ENCODE measurements around the gene DEGS1. TPM values are rescaled to one million over a fixed set of nuclear protein-coding genes. Genes with fewer than 3 reads are reported as not detected.

DEGS1 gene
- total and polyA plus RNA-seq, 2 of the 4 experiments (the other 2 are of a cell fraction), result 54.8 to 109 TPM

DNA sequence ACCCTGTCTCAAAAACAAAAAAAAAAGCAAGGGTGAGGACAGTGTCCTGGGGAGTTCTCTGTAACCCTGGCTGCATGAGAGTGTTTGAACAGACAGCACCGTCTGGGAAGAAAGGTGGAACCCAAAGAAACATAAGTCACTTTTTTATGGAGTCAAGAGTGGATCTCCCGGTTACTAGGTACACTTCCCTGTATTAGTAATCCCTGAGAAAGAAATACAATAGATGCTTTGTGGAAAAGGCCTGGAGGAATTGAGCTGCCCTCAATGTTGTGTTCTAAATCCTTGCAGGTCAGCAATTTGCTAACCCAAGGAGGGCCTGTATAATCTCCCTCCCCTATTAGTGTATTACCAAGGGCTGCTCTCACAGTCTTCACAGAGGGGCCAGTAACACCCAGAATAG, 16.6 kb downstream of the DEGS1 start:
- ATAC-seq (ENCODE audit: low read depth), result no peak
- H2AFZ ChIP-seq (replicated peaks; ENCODE audit: low read length, poor library complexity), result no peak overlapping the region

More for the DNA sequence above, 16.6 kb downstream of the DEGS1 start:
- ChIA-PET CTCF (no interaction called here), POLR2A (ENCODE audit: unreplicated experiment) (no interaction called here)
- 0 out of 2 replicates have a peak, but pooled peaks cover 3% of the 10 kb centered on the region for H3K36me3 ChIP-seq (ENCODE audit: control insufficient read depth, insufficient read depth, low read length)
- H3K14ac ChIP-seq (replicated peaks; ENCODE audit: low read depth, low read length), result no peak overlapping the region
- H3K4me3 ChIP-seq (ENCODE audit: insufficient read depth, low read depth, low read length), result no peak overlapping the region
- H4K20me1 ChIP-seq (ENCODE audit: insufficient read depth, low read length), result no peaks in the 10 kb centered on the region
- H3K79me1 ChIP-seq (ENCODE audit: low read depth in 1 of 2, low read length in 2 of 2), result peaks cover under 1 to 13% of the 10 kb centered on the region in 2 experiments; a peak in 3 of 4 replicates
- H3K4me2 ChIP-seq (ENCODE audit: low read depth, low read length), result no peak overlapping the region
- H2BK5ac ChIP-seq (ENCODE audit: low read depth, low read length, poor library complexity, severe bottlenecking), result no peak overlapping the region
- no peak overlapping the region for H3K27ac ChIP-seq (ENCODE audit: insufficient read depth, low read length)
- no peak overlapping the region for H2BK120ac ChIP-seq (ENCODE audit: low read depth, low read length)
- H3K9ac ChIP-seq (ENCODE audit: low read depth, low read length), result no peak overlapping the region
- TF ChIP-seq RFX5 (IDR thresholded peaks at IDR 0.05; ENCODE audit: low read depth, low read length), result no peak
- TF ChIP-seq POLR2A (IDR thresholded peaks at IDR 0.05; ENCODE audit: low read depth, low read length), result no peak
- no peak for TF ChIP-seq MAZ (IDR thresholded peaks at IDR 0.05; ENCODE audit: borderline replicate concordance, low read depth, low read length)
- no peak for TF ChIP-seq NFE2L2 (IDR thresholded peaks at IDR 0.05; ENCODE audit: low read depth, low read length)
- TF ChIP-seq RCOR1 (IDR thresholded peaks at IDR 0.05; ENCODE audit: insufficient replicate concordance, low read length), result no peak
- no peak for TF ChIP-seq FOS (IDR thresholded peaks at IDR 0.05; ENCODE audit: low read depth, low read length)
- TF ChIP-seq SMC3 (IDR thresholded peaks at IDR 0.05; ENCODE audit: low read depth, low read length), result no peak
- TF ChIP-seq, protein P1, sequence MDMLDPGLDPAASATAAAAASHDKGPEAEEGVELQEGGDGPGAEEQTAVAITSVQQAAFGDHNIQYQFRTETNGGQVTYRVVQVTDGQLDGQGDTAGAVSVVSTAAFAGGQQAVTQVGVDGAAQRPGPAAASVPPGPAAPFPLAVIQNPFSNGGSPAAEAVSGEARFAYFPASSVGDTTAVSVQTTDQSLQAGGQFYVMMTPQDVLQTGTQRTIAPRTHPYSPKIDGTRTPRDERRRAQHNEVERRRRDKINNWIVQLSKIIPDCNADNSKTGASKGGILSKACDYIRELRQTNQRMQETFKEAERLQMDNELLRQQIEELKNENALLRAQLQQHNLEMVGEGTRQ (IDR thresholded peaks at IDR 0.05; ENCODE audit: low read depth, low read length), result no peak
- H4K5ac ChIP-seq (ENCODE audit: low read depth, low read length), result no peak overlapping the region
- no peak overlapping the region for H3K23ac ChIP-seq (ENCODE audit: low read depth, low read length)
- no peaks in the 10 kb centered on the region for H3K9me3 ChIP-seq (ENCODE audit: control insufficient read depth, insufficient read depth, low read length)
- no peak overlapping the region for H2AK5ac ChIP-seq (ENCODE audit: low read depth, low read length)
- H2AK9ac ChIP-seq (replicated peaks; ENCODE audit: low read depth, low read length, poor library complexity), result no peak overlapping the region
- dilution Hi-C loops (cut with HindIII; ENCODE audit: low sequenced_read_pairs, unreplicated experiment) (no loop called here), in situ Hi-C loops (cut with MboI; ENCODE audit: low sequenced_read_pairs) (no loop called here), intact Hi-C loops (cut with micrococcal nuclease) (no loop called here)
- DNase-seq, result no peak
- peaks cover 6% of the 10 kb centered on the region; the same call in 1 of the 2 replicates for H3K9me1 ChIP-seq (ENCODE audit: insufficient read depth, low read length)
- H3K4ac ChIP-seq (ENCODE audit: low read depth, low read length), result no peak overlapping the region
- no peak overlapping the region for H4K8ac ChIP-seq (ENCODE audit: low read depth in 2 of 2, low read length in 2 of 2)
- H3K27me3 ChIP-seq (ENCODE audit: control insufficient read depth, insufficient read depth, low read length), result no peaks in the 10 kb centered on the region
- peaks cover 11% of the 10 kb centered on the region for H3K4me1 ChIP-seq (ENCODE audit: control insufficient read depth, insufficient read depth, low read length)
- WGBS, 2 experiments (ENCODE audit: extremely low coverage in 2 of 2, insufficient read length in 1 of 2), result no CpG with 5 or more reads among the region's 2 CpGs
- no peak overlapping the region for H3K56ac ChIP-seq (ENCODE audit: extremely low read depth, insufficient read depth, low read length)
- no peak overlapping the region for H2BK15ac ChIP-seq (ENCODE audit: low read depth, low read length)
- no TSS peak for BruUV-seq (replicated peaks)
- no peak overlapping the region for H3K18ac ChIP-seq (ENCODE audit: low read depth, low read length)
- no peak overlapping the region for H2BK20ac ChIP-seq (ENCODE audit: low read depth, low read length)
- no peak overlapping the region for H4K91ac ChIP-seq (ENCODE audit: insufficient read depth, low read depth, low read length)

Measured in IMR-90 (cell line).